ENCODE results near the gene CCDC47.

GRCh38 chr17:63722403-63722802 lies 51.0 kb downstream of the CCDC47 start:
- TF ChIP-seq FOXC1 (CRISPR knock-in tag; IDR thresholded peaks at IDR 0.05; ENCODE audit: borderline replicate concordance) = no peak
- TF ChIP-seq ZFP37 (CRISPR knock-in tag; IDR thresholded peaks at IDR 0.05; ENCODE audit: borderline replicate concordance) = no peak
- TF ChIP-seq MEIS1 (CRISPR knock-in tag; IDR thresholded peaks at IDR 0.05; ENCODE audit: borderline replicate concordance) = no peak
- no peak for TF ChIP-seq USF2 (IDR thresholded peaks at IDR 0.05; ENCODE audit: low read depth, low read length)
- TF ChIP-seq USF2 (CRISPR knock-in tag; IDR thresholded peaks at IDR 0.05; ENCODE audit: borderline replicate concordance) = no peak
- TF ChIP-seq NR2C2 (CRISPR knock-in tag; IDR thresholded peaks at IDR 0.05; ENCODE audit: borderline replicate concordance) = no peak
- no peak for TF ChIP-seq CTCF (CRISPR knock-in tag; IDR thresholded peaks at IDR 0.05)
- no peak for TF ChIP-seq ZNF3 (CRISPR knock-in tag; IDR thresholded peaks at IDR 0.05)
- TF ChIP-seq ZNF616 (CRISPR knock-in tag; IDR thresholded peaks at IDR 0.05; ENCODE audit: low read depth) = no peak
- TF ChIP-seq ZFYVE20 (CRISPR knock-in tag; IDR thresholded peaks at IDR 0.05; ENCODE audit: borderline replicate concordance, low read depth) = no peak
- no peak for TF ChIP-seq NFE2L2 (IDR thresholded peaks at IDR 0.05; ENCODE audit: low read length)
- TF ChIP-seq TRAFD1 (CRISPR knock-in tag; IDR thresholded peaks at IDR 0.05; ENCODE audit: borderline replicate concordance) = no peak
- TF ChIP-seq PAF1 (CRISPR knock-in tag; IDR thresholded peaks at IDR 0.05) = no peak
- no peak for TF ChIP-seq NR1H2 (CRISPR knock-in tag; IDR thresholded peaks at IDR 0.05; ENCODE audit: borderline replicate concordance, low read depth)
- no peak for TF ChIP-seq NFYB (CRISPR knock-in tag; IDR thresholded peaks at IDR 0.05)
